CD4-positive, alpha-beta T cell treated with Interleukin-4 for 1 hour (primary cell): Measurements from ENCODE around the gene AMOTL1.

ENCODE experiments used
- DNase-seq, 2 donors: peaks; one replicate each; pipeline ENCODE4 v3.0.0-alpha.2; 2020 to 2022

The AMOTL1 gene

GRCh38 chr11:94746721-94747120 is 21.4 kb upstream of the AMOTL1 start:
- no peak for DNase-seq

DNA sequence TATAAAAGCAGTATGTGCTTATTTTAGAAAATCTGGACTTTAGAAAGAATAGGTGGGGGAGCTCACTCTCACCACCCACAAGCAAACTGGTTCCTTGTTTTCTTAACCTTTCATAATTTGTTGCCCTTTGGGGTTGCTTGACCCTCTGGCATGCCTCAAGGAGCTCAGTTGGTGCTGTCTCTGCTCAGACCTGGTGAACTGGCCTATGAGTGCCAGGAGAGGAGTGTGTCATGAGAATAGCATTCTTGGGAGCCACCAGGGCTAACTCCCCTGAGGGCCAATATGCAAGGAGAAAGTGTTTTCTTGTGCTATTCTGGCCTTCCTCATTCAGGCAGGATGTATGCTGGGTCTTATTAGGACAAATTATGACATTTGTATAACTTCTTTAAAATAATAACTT is 21.0 kb upstream of the AMOTL1 start:
- no peak for DNase-seq

DNA sequence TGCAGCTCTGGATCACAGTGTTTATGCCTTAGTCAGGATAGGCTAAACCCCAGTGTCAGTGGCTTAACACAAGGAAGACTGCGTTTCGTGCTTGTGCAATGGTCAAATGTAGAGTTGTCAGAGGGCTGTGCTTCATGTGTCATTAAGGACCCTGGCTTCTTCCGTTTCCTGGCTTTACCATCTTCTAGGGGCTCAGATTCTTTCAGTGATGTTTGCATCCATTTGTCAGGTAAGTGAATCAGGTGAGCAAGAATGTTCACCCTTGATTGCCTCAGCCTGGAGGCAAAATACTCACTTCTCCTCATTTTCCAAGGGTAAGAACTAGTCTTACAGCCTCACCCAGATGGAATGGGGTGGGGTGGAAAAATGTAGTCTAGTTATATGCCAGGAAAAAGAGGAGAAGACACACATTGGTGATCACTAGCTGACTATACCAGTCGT is 20.5 kb upstream of the AMOTL1 start:
- no peak for DNase-seq

DNA sequence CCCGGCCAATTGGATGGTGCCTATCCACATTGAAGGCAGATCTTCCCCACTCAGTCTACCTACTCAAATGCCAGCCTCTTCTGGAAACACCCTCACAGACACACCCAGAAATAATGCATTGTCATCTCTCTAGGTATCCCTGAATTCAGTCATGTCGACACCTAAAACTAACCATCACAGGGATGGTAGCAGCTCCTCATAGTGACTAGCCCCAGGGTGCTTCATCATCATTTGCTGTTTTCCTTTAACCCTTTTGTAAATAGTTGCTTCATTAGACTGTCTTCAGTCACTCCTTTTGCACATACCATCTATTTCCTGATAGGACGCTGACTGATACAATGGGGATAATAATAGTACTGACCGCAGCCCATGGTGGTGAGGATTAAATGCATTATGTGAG is 18.8 kb upstream of the AMOTL1 start:
- DNase-seq: no peak

GRCh38 chr11:94750319-94751217 is 17.6 kb upstream of the AMOTL1 start:
- no peak for DNase-seq

- no peak for DNase-seq
These were observed 16.9 kb upstream of the AMOTL1 start for GRCh38 chr11:94751218-94751609.

DNA sequence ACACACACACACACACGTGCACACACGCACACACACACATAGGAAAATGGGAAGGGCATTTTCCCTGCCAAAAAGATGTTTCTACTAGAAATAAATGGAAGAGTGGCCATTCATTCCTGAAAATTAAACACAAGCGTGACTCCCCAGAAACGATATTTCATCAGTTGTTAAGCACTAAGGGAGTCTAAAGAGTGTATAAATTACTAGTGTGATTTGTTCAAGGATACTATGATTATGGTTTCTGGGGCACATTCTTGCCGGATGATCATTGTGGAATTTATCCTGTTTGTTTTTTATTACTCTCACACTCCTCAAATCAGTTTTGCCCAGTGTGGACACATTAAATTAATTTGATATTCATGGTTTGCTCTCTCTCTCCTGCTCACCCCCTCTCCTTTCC is 16.4 kb upstream of the AMOTL1 start:
- DNase-seq: no peak

GRCh38 chr11:94753630-94754029 is 14.5 kb upstream of the AMOTL1 start:
- DNase-seq: no peak

GRCh38 chr11:94754335-94754734 is 13.8 kb upstream of the AMOTL1 start:
- no peak for DNase-seq

- DNase-seq: no peak
These were observed 13.3 kb upstream of the AMOTL1 start for GRCh38 chr11:94754819-94755218.

GRCh38 chr11:94755494-94755893 is 12.7 kb upstream of the AMOTL1 start:
- no peak for DNase-seq

GRCh38 chr11:94757037-94757735 is 11.0 kb upstream of the AMOTL1 start:
- no peak for DNase-seq

DNA sequence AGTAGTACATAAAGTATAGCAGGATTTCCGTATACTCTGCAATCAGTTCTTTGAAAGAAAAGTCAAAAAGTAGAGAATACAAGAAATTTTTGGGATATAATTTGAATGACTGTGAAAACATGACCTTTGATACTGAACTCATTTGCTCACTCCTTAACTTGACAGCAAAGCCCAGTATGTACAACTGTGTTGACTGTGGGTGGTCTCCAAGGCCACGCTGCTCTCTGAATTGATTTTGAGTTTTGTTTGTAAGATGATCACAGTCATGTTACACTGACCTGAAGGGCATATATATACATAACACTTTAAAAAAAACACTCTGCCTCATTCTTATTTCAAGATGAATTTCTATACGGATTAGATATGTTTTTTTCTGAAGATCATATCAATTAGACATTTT is 9.5 kb upstream of the AMOTL1 start:
- DNase-seq: no peak

DNA sequence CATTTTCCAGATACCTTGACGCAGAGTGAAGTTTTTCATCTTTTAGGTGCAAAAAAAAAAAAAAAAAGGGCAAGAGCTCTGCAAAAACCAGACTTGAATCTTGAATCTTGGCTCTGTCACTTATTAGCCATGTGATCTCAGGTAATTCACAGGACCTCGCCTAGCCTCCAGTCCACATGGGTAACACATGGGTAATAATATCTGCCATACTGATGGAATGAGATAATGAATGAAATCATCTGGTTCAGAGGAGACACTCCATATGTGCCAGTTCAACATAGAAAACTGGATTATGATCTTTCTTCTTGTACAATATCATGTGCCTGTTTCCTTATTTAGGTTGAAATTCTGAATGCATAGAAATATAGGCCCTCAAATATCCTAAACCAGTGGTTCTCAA is 8.6 kb upstream of the AMOTL1 start:
- DNase-seq: no peak

DNA sequence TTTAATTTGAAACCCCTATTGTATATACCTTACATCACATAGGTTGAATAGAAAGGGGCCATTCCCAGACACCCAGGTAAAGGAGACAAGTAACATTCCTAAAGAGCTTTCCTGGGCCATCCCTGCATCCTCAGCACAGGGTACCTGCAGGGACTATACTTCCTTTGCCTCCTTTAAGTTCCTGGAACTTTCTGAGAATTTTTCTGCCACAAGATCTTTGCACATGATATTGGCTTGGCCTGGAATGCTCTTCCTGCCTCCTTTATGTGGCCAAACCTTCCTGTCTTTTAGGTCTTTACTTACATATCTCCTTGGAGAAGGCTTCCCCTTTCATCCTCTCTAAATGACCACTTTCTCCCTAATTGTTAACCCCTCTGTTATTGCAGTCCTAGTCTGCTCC is 7.9 kb upstream of the AMOTL1 start:
- no peak for DNase-seq

DNA sequence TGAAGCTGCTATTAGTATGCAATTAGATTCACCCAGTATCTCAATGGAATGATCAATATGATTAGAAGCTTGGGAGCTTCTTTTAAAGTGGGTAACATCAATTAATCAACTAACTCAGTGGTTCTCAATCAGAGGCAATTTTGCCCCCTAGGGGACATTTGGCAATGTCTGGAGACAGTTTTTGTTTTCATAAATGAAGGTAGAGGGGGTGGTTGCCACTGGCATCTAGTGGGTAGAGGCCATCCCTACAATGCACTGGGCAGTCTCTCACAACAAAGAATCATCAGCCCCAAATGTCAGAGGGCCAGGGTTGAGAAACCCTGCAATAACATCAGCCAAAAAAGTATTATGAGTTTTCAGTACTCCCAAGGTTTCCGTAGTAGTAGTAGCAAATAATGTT is 5.9 kb upstream of the AMOTL1 start:
- DNase-seq: no peak

DNA sequence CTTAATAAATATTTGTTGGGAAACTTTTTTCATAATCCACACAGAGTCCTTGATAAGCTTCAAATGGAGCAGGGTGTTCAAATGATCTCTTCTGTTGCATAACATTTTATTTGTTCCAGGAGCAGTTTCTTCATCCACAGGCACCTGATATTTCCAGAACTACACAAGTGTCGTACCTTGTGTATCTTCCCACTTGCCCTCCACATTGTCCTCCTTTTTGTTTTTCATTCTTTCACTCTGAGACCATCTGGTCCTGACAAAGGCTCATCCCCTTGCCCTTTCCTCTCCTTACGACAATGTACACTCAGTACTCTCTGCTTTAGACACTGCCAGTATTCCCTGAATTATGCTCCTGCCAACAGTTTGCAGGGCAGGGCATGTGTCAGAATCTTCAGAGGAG is 5.2 kb upstream of the AMOTL1 start:
- DNase-seq: no peak

DNA sequence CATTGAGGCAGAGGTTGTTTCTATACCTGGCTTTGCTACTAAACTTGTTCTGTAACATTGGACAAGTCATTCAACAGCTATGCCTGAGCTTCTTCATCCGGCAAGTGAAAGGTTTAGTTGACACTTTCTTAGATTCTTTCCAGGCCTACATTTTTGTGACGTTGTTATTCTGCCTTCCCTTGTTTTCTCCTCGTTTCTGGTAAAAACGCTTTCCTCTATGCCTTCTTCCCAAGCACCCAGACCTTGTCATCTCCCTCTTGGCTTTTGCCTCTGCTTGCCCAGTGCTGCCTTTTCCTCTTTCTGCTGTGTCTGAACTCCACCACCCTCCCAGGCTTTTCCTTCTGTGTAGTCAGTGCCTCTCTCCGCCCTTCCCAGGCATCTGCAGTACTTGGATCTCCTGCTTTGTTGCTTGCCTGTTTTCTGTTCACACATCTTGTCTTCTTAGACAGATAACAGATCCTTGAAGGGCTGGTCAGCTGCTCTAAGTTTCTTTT is 1.4 kb upstream of the AMOTL1 start:
- DNase-seq: no peak

DNA sequence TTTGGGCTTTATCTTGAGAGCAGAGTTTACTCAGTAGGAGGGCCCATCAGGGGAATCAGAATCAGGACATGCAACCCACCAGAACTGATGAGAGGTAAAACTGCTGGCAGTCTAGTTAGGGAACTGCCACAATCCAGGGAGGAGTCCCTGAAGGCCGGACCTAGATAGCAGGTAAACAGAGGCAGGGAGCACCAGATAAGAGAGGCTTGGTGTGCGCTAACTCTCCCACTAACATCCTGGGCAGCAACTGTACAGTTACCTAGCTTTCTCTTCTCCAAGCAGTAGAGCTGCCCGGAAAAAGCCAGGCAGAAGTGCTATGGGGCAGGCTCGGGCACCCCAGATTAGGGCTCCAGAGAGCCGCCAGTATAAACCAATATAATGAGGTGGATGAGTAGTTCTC is 865 bp upstream of the AMOTL1 start:
- no peak for DNase-seq

GRCh38 chr11:94768602-94769541 is 716 bp downstream of the AMOTL1 start:
- no peak for DNase-seq

GRCh38 chr11:94769880-94770279 is 1.7 kb downstream of the AMOTL1 start:
- DNase-seq: no peak

GRCh38 chr11:94770563-94771120 is 2.5 kb downstream of the AMOTL1 start:
- DNase-seq: no peak

GRCh38 chr11:94771390-94771789 is 3.2 kb downstream of the AMOTL1 start:
- no peak for DNase-seq
